ENCODE results near the gene SUN1.

DNA sequence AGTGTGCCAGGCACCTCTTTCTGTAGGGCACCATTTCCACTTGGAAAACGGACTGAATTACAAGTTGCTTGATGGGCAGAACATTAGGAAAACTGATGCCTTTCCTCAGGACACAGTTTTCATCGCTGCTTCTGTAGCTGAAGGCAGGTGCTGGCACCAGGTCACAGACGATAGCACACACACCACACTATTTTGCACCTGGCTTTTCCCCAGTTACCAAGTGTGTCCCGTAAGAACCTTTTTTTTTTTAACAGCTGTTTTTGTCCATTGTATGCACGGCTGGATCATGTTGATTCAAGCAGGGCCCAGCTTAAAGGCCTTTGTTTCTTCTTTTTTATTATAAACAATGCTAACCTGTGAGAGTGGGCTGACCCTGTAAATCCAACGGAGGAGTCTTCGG is 42.8 kb downstream of the SUN1 start:
- TF ChIP-seq CTCF (IDR thresholded peaks at IDR 0.05) (no peak), POLR2A (IDR thresholded peaks at IDR 0.05) (no peak), POLR2AphosphoS5 (IDR thresholded peaks at IDR 0.05) (no peak)
